Measurements from ENCODE around the gene SYNGAP1.
"Not testable (repeated sequence)": the region's sequence is repeated elsewhere in the genome, so short reads cannot be mapped to it uniquely, and the experiment has no call there.

The SYNGAP1 gene

DNA sequence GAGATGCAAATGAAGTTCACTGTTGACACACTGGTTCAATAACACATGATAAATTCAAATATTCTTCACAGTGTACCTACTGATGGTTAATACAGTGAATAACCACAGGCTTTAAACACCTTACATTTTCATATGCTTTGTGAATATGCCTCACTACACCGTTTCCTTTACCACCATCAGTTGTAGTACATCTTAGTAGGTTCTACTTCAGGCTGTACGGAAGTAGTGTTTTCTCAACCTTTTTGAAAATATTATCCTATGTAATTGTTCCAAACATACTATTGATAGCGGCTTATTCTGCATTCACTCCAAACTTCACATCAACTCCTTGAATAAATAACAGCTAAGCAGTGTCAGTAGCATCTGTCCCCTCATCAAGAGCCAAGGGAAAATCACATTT lies 49.8 kb downstream of the SYNGAP1 start:
- no peak for DNase-seq (ENCODE audit: low read depth)

- DNase-seq (ENCODE audit: low read depth): no peak
Measured at GRCh38 chr6:33477864-33478263, 58.0 kb downstream of the SYNGAP1 start.

DNA sequence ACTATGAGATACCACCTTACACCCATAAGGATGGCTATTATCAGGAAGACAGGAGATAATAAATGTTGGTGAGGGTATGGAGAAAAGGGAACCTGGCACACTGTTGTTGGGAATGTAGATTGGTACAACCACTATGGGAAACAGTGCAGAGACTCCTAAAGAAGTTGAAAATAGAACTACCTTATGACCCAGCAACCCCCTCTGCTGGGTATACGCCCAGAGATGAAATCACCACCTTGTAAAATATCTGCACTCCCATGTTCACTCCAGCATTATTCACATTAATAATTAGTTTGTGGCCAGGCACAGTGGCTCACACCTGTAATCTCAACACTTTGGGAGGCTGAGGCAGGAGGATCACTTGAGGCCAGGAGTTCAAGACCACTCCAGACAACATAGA lies 61.3 kb downstream of the SYNGAP1 start:
- DNase-seq (ENCODE audit: low read depth): no peak

GRCh38 chr6:33482620-33483019 lies 62.8 kb downstream of the SYNGAP1 start:
- not testable (repeated sequence) for DNase-seq (ENCODE audit: low read depth)

- no peak for DNase-seq (ENCODE audit: low read depth)
Measured at GRCh38 chr6:33483678-33484077, 63.8 kb downstream of the SYNGAP1 start.

DNA sequence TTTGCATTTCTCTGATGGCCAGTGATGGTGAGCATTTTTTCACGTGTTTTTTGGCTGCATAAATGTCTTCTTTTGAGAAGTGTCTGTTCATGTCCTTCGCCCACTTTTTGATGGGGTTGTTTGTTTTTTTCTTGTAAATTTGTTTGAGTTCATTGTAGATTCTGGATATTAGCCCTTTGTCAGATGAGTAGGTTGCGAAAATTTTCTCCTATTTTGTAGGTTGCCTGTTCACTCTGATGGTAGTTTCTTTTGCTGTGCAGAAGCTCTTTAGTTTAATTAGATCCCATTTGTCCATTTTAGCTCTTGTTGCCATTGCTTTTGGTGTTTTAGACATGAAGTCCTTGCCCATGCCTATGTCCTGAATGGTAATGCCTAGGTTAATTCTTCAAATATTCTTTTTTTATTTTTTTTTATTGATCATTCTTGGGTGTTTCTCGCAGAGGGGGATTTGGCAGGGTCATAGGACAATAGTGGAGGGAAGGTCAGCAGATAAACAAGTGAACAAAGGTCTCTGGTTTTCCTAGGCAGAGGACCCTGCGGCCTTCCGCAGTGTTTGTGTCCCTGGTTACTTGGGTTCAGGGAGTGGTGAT lies 64.9 kb downstream of the SYNGAP1 start:
- DNase-seq (ENCODE audit: low read depth): not testable (repeated sequence)

DNA sequence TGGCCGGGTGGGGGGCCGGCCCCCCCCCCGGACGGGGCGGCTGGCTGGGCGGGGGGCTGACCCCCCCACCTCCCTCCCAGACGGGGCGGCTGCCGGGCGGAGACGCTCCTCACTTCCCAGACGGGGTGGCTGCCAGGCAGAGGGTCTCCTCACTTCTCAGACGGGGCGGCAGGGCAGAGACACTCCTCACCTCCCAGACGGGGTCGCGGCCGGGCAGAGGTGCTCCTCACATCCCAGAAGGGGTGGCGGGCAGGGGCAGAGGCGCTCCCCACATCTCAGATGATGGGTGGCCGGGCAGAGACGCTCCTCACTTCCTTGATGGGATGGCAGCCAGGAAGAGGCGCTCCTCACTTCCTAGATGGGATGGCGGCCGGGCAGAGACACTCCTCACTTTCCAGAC lies 65.8 kb downstream of the SYNGAP1 start:
- not testable (repeated sequence) for DNase-seq (ENCODE audit: low read depth)

GRCh38 chr6:33488339-33488738 lies 68.5 kb downstream of the SYNGAP1 start:
- no peak for DNase-seq (ENCODE audit: low read depth)

GRCh38 chr6:33490198-33490597 lies 70.3 kb downstream of the SYNGAP1 start:
- DNase-seq (ENCODE audit: low read depth): no peak

DNA sequence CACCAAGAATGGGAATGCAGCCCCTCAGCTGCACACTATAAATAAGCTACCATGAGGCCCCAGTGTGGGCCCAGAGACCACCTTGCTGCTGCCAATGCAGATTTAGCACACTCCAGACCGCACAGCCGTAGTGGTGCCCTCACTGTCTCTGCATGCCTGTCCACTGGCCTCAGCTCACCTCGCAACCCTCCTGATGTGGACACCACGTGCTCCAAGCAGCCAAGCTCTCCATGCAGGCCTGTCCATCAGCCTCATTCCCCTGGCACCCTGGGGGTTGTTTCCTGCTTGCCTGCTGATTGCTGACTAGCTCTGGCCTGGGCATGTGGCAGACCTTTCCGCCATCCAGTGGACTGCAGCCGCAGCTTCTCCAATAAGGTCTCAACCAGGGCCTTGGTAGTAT lies 70.8 kb downstream of the SYNGAP1 start:
- no peak for DNase-seq (ENCODE audit: low read depth)

- DNase-seq (ENCODE audit: low read depth): no peak
Measured at GRCh38 chr6:33492093-33492492, 72.2 kb downstream of the SYNGAP1 start.

DNA sequence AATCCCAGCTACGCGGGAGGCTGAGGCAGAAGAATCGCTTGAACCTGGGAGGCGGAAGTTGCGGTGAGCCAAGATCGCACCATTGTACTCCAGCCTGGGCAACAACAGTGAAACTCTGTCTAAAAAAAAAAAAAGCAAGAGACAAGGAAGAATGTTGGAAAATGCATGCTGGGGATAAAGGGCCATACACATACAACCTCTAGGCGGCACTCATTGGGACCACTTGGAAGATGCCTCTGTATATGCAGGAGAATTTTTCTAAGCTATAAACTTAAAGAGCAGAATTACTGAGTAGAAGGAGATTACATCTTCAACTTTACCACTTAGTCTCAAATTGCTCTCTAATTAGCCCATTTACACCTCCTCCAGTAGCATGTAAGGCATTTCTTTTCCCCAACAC lies 77.3 kb downstream of the SYNGAP1 start:
- DNase-seq (ENCODE audit: low read depth): no peak

- DNase-seq (ENCODE audit: low read depth): no peak
Measured at GRCh38 chr6:33502486-33502885, 82.6 kb downstream of the SYNGAP1 start.

- DNase-seq (ENCODE audit: low read depth): no peak
Measured at GRCh38 chr6:33504486-33504885, 84.6 kb downstream of the SYNGAP1 start.
